Measurements from ENCODE around the gene XPR1. TPM values are rescaled to one million over a fixed set of nuclear protein-coding genes. Genes with fewer than 3 reads are reported as not detected.

XPR1 gene
- total and polyA plus RNA-seq, 2 of the 8 experiments (the other 6 are each of a cell fraction or from before 2014, with no cell fraction given): 28.6 to 43.9 TPM

DNA sequence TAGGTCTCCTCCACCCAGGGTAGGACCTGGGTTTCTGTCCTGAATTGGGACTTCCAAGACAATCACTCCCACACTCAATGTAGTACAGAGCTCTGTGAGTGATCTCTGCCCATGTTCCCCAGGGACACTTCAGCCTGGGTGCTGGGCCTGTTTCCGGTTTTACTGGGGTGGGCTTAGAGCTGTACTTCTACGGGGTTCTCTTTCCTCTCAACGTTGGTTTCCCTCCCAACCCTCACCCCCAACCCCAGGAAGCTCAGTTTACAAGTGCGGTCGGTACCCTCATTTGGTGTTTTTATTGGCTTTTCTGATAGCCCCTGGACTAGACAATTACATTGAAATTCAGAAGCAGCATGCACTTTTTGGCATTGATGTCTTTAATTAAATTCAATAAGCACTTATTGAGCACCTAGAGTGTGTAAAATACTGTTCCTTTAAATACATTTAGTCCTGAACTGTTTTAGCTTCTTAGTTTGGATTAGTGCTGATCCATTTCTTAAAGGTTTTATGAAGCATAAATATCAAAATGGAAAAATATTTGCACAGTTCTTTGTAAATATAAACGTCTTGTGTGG lies 542 bp upstream of the XPR1 start (continued):
- TF ChIP-seq RNF2 (IDR thresholded peaks at IDR 0.05; ENCODE audit: borderline replicate concordance, low read depth, low read length, missing control alignments, poor library complexity, severe bottlenecking): no peak

Measured in H1 (cell line).